ENCODE measurements around the gene ICOS.

DNA sequence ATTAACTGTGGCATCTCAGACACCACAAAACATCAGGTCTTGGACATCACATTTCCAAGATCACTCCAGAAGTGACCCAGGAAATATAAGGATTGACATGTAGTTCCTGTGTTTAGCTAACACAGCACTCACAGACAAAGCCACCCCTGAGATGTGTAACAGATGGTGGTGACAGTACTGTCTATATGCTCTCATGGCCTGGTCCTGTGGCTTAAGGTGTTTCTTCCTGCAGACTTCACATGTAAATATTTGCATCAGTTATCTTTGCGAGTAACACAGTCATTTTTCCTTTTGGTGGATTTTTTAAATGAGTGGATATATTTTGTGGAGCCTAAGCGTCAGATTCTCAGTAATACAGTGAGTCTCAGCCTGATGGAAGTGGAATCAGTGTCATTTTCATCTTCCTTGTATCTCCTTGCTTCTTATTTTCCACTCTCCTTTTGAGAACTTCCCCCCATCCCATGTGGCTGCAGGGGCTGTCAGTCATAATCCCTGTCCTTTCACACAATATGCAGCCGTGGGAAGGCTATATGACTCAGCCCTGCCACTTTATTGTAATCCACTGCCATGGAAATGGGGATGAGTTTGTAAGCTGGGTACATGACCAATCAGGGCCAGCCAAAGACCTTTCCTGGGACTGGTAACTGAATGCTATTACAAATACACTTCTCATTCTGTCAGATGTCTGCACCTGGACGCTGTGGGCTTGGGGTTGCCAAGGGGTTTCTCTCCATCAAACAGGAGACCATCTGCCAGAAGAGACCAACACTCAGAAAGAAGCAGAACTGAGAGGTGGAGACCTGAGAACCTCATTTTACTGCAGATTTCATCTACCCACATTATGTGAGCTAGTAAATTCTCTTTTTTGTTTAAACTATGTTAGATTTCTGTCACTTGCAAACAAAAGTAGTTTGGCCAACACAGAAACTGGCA is 74.3 kb downstream of the ICOS start:
- TF ChIP-seq, protein P1, sequence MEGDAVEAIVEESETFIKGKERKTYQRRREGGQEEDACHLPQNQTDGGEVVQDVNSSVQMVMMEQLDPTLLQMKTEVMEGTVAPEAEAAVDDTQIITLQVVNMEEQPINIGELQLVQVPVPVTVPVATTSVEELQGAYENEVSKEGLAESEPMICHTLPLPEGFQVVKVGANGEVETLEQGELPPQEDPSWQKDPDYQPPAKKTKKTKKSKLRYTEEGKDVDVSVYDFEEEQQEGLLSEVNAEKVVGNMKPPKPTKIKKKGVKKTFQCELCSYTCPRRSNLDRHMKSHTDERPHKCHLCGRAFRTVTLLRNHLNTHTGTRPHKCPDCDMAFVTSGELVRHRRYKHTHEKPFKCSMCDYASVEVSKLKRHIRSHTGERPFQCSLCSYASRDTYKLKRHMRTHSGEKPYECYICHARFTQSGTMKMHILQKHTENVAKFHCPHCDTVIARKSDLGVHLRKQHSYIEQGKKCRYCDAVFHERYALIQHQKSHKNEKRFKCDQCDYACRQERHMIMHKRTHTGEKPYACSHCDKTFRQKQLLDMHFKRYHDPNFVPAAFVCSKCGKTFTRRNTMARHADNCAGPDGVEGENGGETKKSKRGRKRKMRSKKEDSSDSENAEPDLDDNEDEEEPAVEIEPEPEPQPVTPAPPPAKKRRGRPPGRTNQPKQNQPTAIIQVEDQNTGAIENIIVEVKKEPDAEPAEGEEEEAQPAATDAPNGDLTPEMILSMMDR (IDR thresholded peaks at IDR 0.05) = no peak
- TF ChIP-seq POLR2A (IDR thresholded peaks at IDR 0.05) = no peak
- TF ChIP-seq POLR2AphosphoS5 (IDR thresholded peaks at IDR 0.05) = no peak
